Thoracic aorta (tissue), 2 donors: ENCODE measurements around the gene NEUROG3. TPM values are rescaled to one million over a fixed set of nuclear protein-coding genes. Genes with fewer than 3 reads are reported as not detected.

Experiments used
- ATAC-seq: fragments of 150-250 bp; one replicate; pipeline ENCODE4 v1.8.0; 2017; ENCODE audit warnings: low read depth; ENCODE audit not compliant: insufficient number of reproducible peaks, low FRiP score
- DNase-seq: peaks from one replicate; pipeline ENCODE4 v3.0.0-alpha.2; 2020; ENCODE audit warnings: low spot score
- H3K27ac ChIP-seq, 2 donors: fragments of 200-600 bp; sonication (generic); 1 replicate in 1 of 2; 2 replicates in 1 of 2; pipeline ENCODE4 v1.5.1; 2016; ENCODE audit warnings: mild to moderate bottlenecking in 2 of 2, moderate library complexity in 2 of 2
- H3K27me3 ChIP-seq: fragments of 200-600 bp; sonication (generic); replicated peaks from 2 replicates; pipeline ENCODE4 v1.6.0; 2016; ENCODE audit warnings: mild to moderate bottlenecking; ENCODE audit not compliant: insufficient read depth
- H3K36me3 ChIP-seq: fragments of 200-600 bp; sonication (generic); one replicate; pipeline ENCODE4 v1.5.1; 2016
- H3K4me1 ChIP-seq, 2 donors: fragments of 200-600 bp; sonication (generic); 1 replicate in 1 of 2; 2 replicates in 1 of 2; pipeline versions ENCODE4 v1.5.1 to v1.6.0; 2016; ENCODE audit warnings: low read depth in 2 of 2, mild to moderate bottlenecking in 1 of 2; ENCODE audit not compliant: control insufficient read depth in 1 of 2
- H3K4me3 ChIP-seq: fragments of 200-600 bp; sonication (generic); 2 replicates; pipeline ENCODE4 v1.5.1; 2016; ENCODE audit warnings: mild to moderate bottlenecking
- H3K9me3 ChIP-seq: fragments of 200-600 bp; sonication (generic); 2 replicates; pipeline ENCODE4 v1.5.1; 2016
- CTCF ChIP-seq: fragments of 200-600 bp; sonication (generic); IDR thresholded peaks from one replicate; pipeline ENCODE4 v1.5.1; 2019; ENCODE audit warnings: antibody characterized with exemption
- total RNA-seq, 2 donors: library from RNA; depleted of rRNA; stranded (reverse); fragments of >200 nt; gene quantifications; one replicate each; pipeline versions ENCODE4 v1.1.0 to v1.2.3, GENCODE V29; 2016

NEUROG3 gene
- total RNA-seq, 2 donors from 2014 or later = 2.8 TPM; not detected in 1

GRCh38 chr10:69554611-69555010 is 18.6 kb downstream of the NEUROG3 start:
- Histone ChIP-seq H3K9me3 (peaks cover 6% of the 10 kb centered on the region), H3K27me3 (no peaks in the 10 kb centered on the region), H3K36me3 (no peaks in the 10 kb centered on the region), H3K4me1 (no peaks in the 10 kb centered on the region), H3K4me3 (no peak overlapping the region), H3K27ac (no peak overlapping the region)
- no peak for ATAC-seq
- no peak for DNase-seq
- no peak for TF ChIP-seq CTCF

- Histone ChIP-seq H3K4me3 (no peak overlapping the region), H3K27ac (no peak overlapping the region), H3K36me3 (no peaks in the 10 kb centered on the region), H3K27me3 (no peaks in the 10 kb centered on the region), H3K4me1 (no peaks in the 10 kb centered on the region), H3K9me3 (peaks cover 14% of the 10 kb centered on the region)
- ATAC-seq (no peak), DNase-seq (no peak)
- no peak for TF ChIP-seq CTCF
Measured at GRCh38 chr10:69553328-69553727, 19.9 kb downstream of the NEUROG3 start.

- no peak for DNase-seq
- H3K4me3 ChIP-seq = no peak overlapping the region
- no peaks in the 10 kb centered on the region for H3K4me1 ChIP-seq
- peaks cover 14% of the 10 kb centered on the region for H3K9me3 ChIP-seq
- H3K27me3 ChIP-seq = no peaks in the 10 kb centered on the region
- no peak for ATAC-seq
- no peak for TF ChIP-seq CTCF
- H3K27ac ChIP-seq = no peak overlapping the region
- H3K36me3 ChIP-seq = no peaks in the 10 kb centered on the region
Measured at GRCh38 chr10:69552268-69552667, 21.0 kb downstream of the NEUROG3 start.

GRCh38 chr10:69549959-69550358 is 23.3 kb downstream of the NEUROG3 start:
- Histone ChIP-seq H3K27me3 (no peaks in the 10 kb centered on the region), H3K4me3 (no peak overlapping the region), H3K36me3 (no peaks in the 10 kb centered on the region), H3K4me1 (no peaks in the 10 kb centered on the region), H3K27ac (no peak overlapping the region), H3K9me3 (peaks cover 14% of the 10 kb centered on the region)
- DNase-seq (no peak), ATAC-seq (no peak)
- TF ChIP-seq CTCF = no peak

- Histone ChIP-seq H3K4me3 (no peak overlapping the region), H3K9me3 (no peaks in the 10 kb centered on the region), H3K36me3 (no peaks in the 10 kb centered on the region), H3K27ac (no peak overlapping the region), H3K4me1 (no peaks in the 10 kb centered on the region), H3K27me3 (no peaks in the 10 kb centered on the region)
- TF ChIP-seq CTCF = no peak
- DNase-seq (no peak), ATAC-seq (no peak)
Measured at GRCh38 chr10:69541463-69541862, 31.8 kb downstream of the NEUROG3 start.
